ENCODE measurements around the gene DENND1C.
A peak's percentile ranks its signal among the peaks of the same experiment; 100 is the strongest.

Gene DENND1C

DNA sequence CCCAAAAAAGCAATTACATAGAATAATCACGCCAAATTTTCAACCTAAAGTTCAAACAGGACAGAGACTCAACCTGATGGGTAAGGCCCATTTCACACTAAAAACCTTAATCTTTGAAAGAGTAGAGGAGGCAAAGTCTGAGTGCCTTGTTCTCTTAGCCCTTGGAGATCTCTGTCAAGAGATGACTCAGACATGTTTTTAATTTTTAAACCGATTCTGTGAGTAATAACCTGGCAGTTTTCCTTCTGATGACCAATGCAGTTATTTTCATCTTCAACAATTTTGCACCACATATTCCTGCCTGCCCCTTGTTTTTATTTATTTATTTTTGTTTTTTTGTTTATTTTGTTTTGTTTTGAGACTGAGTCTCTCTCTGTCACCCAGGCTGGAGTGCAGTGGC lies 37.7 kb upstream of the DENND1C start:
- no peaks in the 10 kb centered on the region for H3K79me2 ChIP-seq (ENCODE audit: insufficient read depth, low read length)
- no peaks in the 10 kb centered on the region for H4K20me1 ChIP-seq (ENCODE audit: insufficient read depth, low read length)
- H3K4me2 ChIP-seq (ENCODE audit: low read length): peak overlapping the region; percentile 33; the same call in 1 of the 2 replicates
- no peaks in the 10 kb centered on the region for H3K9me2 ChIP-seq (ENCODE audit: low read depth, low read length)
- no peak overlapping the region for H2AFZ ChIP-seq (ENCODE audit: low read length)
- no peaks in the 10 kb centered on the region for H3K9me3 ChIP-seq (ENCODE audit: low read length)
- peaks cover 69% of the 10 kb centered on the region for H3K4me1 ChIP-seq (ENCODE audit: insufficient read depth, low read length, severe bottlenecking)
- TF ChIP-seq, protein P1, sequence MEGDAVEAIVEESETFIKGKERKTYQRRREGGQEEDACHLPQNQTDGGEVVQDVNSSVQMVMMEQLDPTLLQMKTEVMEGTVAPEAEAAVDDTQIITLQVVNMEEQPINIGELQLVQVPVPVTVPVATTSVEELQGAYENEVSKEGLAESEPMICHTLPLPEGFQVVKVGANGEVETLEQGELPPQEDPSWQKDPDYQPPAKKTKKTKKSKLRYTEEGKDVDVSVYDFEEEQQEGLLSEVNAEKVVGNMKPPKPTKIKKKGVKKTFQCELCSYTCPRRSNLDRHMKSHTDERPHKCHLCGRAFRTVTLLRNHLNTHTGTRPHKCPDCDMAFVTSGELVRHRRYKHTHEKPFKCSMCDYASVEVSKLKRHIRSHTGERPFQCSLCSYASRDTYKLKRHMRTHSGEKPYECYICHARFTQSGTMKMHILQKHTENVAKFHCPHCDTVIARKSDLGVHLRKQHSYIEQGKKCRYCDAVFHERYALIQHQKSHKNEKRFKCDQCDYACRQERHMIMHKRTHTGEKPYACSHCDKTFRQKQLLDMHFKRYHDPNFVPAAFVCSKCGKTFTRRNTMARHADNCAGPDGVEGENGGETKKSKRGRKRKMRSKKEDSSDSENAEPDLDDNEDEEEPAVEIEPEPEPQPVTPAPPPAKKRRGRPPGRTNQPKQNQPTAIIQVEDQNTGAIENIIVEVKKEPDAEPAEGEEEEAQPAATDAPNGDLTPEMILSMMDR (IDR thresholded peaks at IDR 0.05; ENCODE audit: low read length): no peak
- no peak for TF ChIP-seq EZH2 (IDR thresholded peaks at IDR 0.05; ENCODE audit: borderline replicate concordance, low read length)
- H3K36me3 ChIP-seq (ENCODE audit: insufficient read depth, low read length): no peaks in the 10 kb centered on the region
- peak overlapping the region; percentile 96 for H3K27ac ChIP-seq (ENCODE audit: low read depth, low read length, poor library complexity, severe bottlenecking)
- peak overlapping the region; percentile 38 for H3K9ac ChIP-seq (ENCODE audit: low read length)
- H3K4me3 ChIP-seq (ENCODE audit: low read depth, low read length, poor library complexity, severe bottlenecking): no peak overlapping the region
- no peaks in the 10 kb centered on the region for H3K27me3 ChIP-seq (ENCODE audit: insufficient read depth, low read length)
- H3F3A ChIP-seq (ENCODE audit: insufficient read depth, low read length): peaks cover 13% of the 10 kb centered on the region

- H3K27me3 ChIP-seq (ENCODE audit: insufficient read depth, low read length): no peaks in the 10 kb centered on the region
- H4K20me1 ChIP-seq (ENCODE audit: insufficient read depth, low read length): no peaks in the 10 kb centered on the region
- no peaks in the 10 kb centered on the region for H3K79me2 ChIP-seq (ENCODE audit: insufficient read depth, low read length)
- no peak overlapping the region for H2AFZ ChIP-seq (ENCODE audit: low read length)
- TF ChIP-seq EZH2 (IDR thresholded peaks at IDR 0.05; ENCODE audit: borderline replicate concordance, low read length): no peak
- TF ChIP-seq, protein P1 (IDR thresholded peaks at IDR 0.05; ENCODE audit: low read length): no peak
- H3K9me3 ChIP-seq (ENCODE audit: low read length): no peaks in the 10 kb centered on the region
- peak overlapping the region; percentile 85 for H3K9ac ChIP-seq (ENCODE audit: low read length)
- no peaks in the 10 kb centered on the region for H3K36me3 ChIP-seq (ENCODE audit: insufficient read depth, low read length)
- H3K4me2 ChIP-seq (ENCODE audit: low read length): peak overlapping the region; percentile 72
- H3K9me2 ChIP-seq (ENCODE audit: low read depth, low read length): no peaks in the 10 kb centered on the region
- H3K27ac ChIP-seq (ENCODE audit: low read depth, low read length, poor library complexity, severe bottlenecking): peak overlapping the region; percentile 96
- H3F3A ChIP-seq (ENCODE audit: insufficient read depth, low read length): peaks cover 13% of the 10 kb centered on the region
- H3K4me3 ChIP-seq (ENCODE audit: low read depth, low read length, poor library complexity, severe bottlenecking): peak overlapping the region; percentile 71
- H3K4me1 ChIP-seq (ENCODE audit: insufficient read depth, low read length, severe bottlenecking): peaks cover 60% of the 10 kb centered on the region
These were observed 36.7 kb upstream of the DENND1C start for GRCh38 chr19:6518145-6518911.

DNA sequence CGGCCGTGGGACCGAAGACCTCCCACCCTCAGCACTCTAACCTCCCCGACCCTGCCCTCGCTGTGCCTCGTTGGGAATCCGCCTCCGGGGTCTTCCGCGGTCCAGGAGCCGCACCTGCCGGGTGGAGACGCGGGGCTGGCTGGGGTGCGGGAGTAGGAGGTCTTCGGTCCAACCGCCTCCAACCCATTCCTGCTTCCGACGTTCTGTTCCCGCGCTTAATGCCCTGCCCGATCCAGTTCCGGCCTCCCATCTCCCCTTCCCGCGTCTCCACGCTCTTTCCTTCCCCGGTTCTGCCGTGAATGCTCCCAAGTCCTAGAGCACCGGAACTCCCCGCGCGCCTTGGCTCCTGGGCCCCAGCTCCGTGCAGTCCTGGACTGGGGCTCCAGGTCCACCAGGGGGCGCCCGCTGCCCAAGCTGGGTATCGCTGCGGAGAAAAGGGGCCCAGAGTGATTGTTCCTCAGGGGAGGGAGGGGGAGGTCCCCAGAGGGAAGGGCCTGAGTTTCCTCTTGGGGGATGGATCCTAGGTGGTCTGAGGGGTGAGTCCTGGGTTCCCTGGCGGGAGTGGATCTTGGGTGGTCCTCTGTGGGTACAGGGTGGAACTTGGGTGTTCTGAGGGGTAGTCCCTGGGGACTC lies 35.2 kb upstream of the DENND1C start:
- Histone ChIP-seq H4K20me1 (ENCODE audit: insufficient read depth, low read length) (no peaks in the 10 kb centered on the region), H3K4me1 (ENCODE audit: insufficient read depth, low read length, severe bottlenecking) (peaks cover 46% of the 10 kb centered on the region), H3K4me3 (ENCODE audit: low read depth, low read length, poor library complexity, severe bottlenecking) (peak overlapping the region; percentile 71), H3K4me2 (ENCODE audit: low read length) (peak overlapping the region; percentile 72), H3K9me2 (ENCODE audit: low read depth, low read length) (no peaks in the 10 kb centered on the region), H2AFZ (ENCODE audit: low read length) (no peak overlapping the region), H3K9ac (ENCODE audit: low read length) (peak overlapping the region; percentile 85), H3K27me3 (ENCODE audit: insufficient read depth, low read length) (no peaks in the 10 kb centered on the region), H3K9me3 (ENCODE audit: low read length) (no peaks in the 10 kb centered on the region), H3F3A (ENCODE audit: insufficient read depth, low read length) (peaks cover 13% of the 10 kb centered on the region), H3K79me2 (ENCODE audit: insufficient read depth, low read length) (no peaks in the 10 kb centered on the region), H3K36me3 (ENCODE audit: insufficient read depth, low read length) (no peaks in the 10 kb centered on the region), H3K27ac (ENCODE audit: low read depth, low read length, poor library complexity, severe bottlenecking) (peak overlapping the region; percentile 96)
- TF ChIP-seq, protein P1 (IDR thresholded peaks at IDR 0.05; ENCODE audit: low read length): peak; percentile 99
- no peak for TF ChIP-seq EZH2 (IDR thresholded peaks at IDR 0.05; ENCODE audit: borderline replicate concordance, low read length)
